ENCODE measurements around the gene KLF2. TPM values are rescaled to one million over a fixed set of nuclear protein-coding genes. Genes with fewer than 3 reads are reported as not detected.

Gene KLF2
- total RNA-seq, 1 donor from 2014 or later: 65.2 TPM

DNA sequence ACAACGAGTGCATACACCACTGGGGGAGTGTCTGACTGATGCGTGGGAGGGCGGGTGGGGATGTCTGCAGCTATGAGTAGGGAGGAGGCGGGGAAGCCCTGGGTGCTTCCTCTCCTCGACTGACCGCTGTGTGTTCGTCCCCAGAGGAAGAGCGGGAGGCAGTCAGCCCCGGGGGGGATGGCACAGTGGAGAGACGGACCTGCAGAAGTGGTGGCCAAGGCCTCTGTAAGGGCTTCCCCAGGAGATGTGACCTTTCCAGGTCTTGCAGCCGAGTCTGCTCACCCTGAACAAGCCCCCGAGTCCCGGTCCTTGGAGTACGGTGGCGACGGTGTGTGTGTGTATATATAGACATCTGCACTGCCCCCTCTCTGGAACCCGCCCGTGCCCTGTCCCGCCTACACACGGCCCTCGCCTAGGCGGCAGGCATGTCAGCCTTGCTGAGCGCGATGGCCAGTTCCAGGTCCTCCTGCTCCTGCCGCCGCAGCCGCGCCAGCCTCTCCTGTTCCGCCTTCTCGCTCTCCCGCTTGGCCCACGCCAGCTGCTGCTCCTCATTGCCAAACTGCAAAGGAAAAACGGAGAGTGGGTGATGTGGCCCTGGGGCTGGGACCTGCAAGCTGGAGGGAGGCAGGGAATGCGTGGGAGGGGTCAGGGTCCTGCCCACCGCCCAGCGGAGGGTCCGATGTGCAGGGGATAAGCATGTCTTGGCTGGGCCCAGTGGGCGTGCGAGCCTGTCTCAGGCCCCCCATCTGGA is 30.8 kb downstream of the KLF2 start:
- Histone ChIP-seq H3K27me3 (ENCODE audit: low read depth) (no peaks in the 10 kb centered on the region), H3K4me3 (peak overlapping the region; percentile 51), H3K9me3 (replicated peaks) (no peaks in the 10 kb centered on the region), H3K4me1 (peaks cover 50% of the 10 kb centered on the region), H3K36me3 (peaks cover 16% of the 10 kb centered on the region), H3K27ac (replicated peaks) (peak overlapping the region; percentile 65)
- peak; percentile 46 for DNase-seq
- intact Hi-C loops (cut with micrococcal nuclease): no loop called here
- TF ChIP-seq CTCF (IDR thresholded peaks at IDR 0.05; ENCODE audit: borderline replicate concordance): no peak

GRCh38 chr19:16358456-16358855 is 33.8 kb downstream of the KLF2 start:
- no peak for DNase-seq
- no peak overlapping the region for H3K4me3 ChIP-seq
- no peak for TF ChIP-seq CTCF (IDR thresholded peaks at IDR 0.05; ENCODE audit: borderline replicate concordance)
- no peak overlapping the region for H3K27ac ChIP-seq (replicated peaks)
- peaks cover 43% of the 10 kb centered on the region for H3K4me1 ChIP-seq
- H3K9me3 ChIP-seq (replicated peaks): no peaks in the 10 kb centered on the region
- H3K27me3 ChIP-seq (ENCODE audit: low read depth): no peaks in the 10 kb centered on the region
- peaks cover 30% of the 10 kb centered on the region for H3K36me3 ChIP-seq
- intact Hi-C loops (cut with micrococcal nuclease): no loop called here

GRCh38 chr19:16359074-16359473 is 34.4 kb downstream of the KLF2 start:
- Histone ChIP-seq H3K36me3 (peaks cover 33% of the 10 kb centered on the region), H3K4me3 (no peak overlapping the region), H3K4me1 (peaks cover 45% of the 10 kb centered on the region), H3K9me3 (replicated peaks) (no peaks in the 10 kb centered on the region), H3K27ac (replicated peaks) (peak overlapping the region; percentile 10), H3K27me3 (ENCODE audit: low read depth) (no peaks in the 10 kb centered on the region)
- no peak for TF ChIP-seq CTCF (IDR thresholded peaks at IDR 0.05; ENCODE audit: borderline replicate concordance)
- DNase-seq: no peak
- intact Hi-C loops (cut with micrococcal nuclease): no loop called here

GRCh38 chr19:16359964-16360363 is 35.3 kb downstream of the KLF2 start:
- no peaks in the 10 kb centered on the region for H3K9me3 ChIP-seq (replicated peaks)
- no peak for DNase-seq
- peaks cover 40% of the 10 kb centered on the region for H3K4me1 ChIP-seq
- TF ChIP-seq CTCF (IDR thresholded peaks at IDR 0.05; ENCODE audit: borderline replicate concordance): no peak
- no peaks in the 10 kb centered on the region for H3K27me3 ChIP-seq (ENCODE audit: low read depth)
- H3K27ac ChIP-seq (replicated peaks): no peak overlapping the region
- peaks cover 33% of the 10 kb centered on the region for H3K36me3 ChIP-seq
- intact Hi-C loops (cut with micrococcal nuclease): no loop called here
- H3K4me3 ChIP-seq: no peak overlapping the region

DNA sequence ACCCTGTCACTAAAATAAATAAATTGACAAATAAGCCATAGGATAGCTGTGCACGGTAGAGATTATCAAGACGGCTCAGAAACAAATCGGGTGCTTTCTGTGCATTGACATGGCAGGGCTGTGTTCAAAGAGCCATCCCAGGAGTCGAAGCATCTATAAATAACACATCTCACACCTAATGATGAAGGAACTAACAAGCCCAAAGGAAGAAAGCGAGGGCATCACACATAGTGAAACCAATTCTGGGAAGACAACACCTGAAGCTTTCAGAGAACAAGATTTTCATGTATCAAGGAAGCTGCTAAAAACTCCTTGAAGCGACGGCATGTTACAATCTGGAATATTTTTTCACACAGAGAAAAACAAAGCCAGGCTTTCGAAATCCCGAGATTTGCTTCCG is 36.1 kb downstream of the KLF2 start:
- TF ChIP-seq CTCF (IDR thresholded peaks at IDR 0.05; ENCODE audit: borderline replicate concordance): no peak
- no peak overlapping the region for H3K4me3 ChIP-seq
- intact Hi-C loops (cut with micrococcal nuclease): no loop called here
- no peak for DNase-seq
- H3K36me3 ChIP-seq: peaks cover 33% of the 10 kb centered on the region
- H3K4me1 ChIP-seq: peaks cover 36% of the 10 kb centered on the region
- no peaks in the 10 kb centered on the region for H3K9me3 ChIP-seq (replicated peaks)
- no peaks in the 10 kb centered on the region for H3K27me3 ChIP-seq (ENCODE audit: low read depth)
- H3K27ac ChIP-seq (replicated peaks): no peak overlapping the region
